Amygdala (tissue), 56 donors: Measurements from ENCODE around the gene C1orf53.
A peak's percentile ranks its signal among the peaks of the same experiment; 100 is the strongest.
"Not testable (repeated sequence)": the region's sequence is repeated elsewhere in the genome, so short reads cannot be mapped to it uniquely, and the experiment has no call there.

ENCODE experiments used
- DNase-seq, 56 donors: peaks; one replicate each; lab custom pipeline; 2025; lab: John Stamatoyannopoulos, UW

The C1orf53 gene

DNA sequence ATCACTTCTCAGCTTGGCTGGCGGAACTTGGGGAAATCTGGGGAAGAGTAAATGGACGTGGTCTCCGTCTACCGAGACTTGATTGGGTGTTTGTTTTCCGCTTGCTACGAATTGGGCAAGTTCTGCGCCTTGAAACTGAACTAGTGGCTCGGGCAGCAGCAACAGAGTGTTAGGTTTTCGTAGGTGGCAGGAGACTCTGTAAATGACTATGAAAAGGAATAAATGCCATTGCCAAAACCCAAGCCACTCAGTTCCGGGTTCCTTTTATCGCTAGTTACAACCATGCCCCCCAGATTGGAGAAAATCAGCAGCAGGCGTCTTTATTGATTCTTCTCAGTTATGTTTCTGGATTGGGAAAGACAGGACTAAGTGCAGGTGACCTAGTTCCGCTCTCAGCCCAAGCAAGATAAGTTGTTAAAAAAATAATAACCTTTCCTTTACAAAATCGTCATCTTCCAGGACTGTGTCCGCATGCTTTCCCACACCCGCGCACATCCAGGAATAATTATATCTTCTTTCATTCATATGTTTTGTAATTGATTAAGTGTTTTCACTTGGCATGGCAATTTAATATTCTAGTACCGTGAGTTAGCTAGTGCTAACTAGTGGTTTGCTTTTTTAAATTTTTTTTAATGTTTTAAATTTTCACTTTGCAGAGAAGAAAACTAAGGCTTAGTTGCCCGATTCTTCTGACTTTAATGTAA lies 18.1 kb downstream of the C1orf53 start:
- no peak for DNase-seq

DNA sequence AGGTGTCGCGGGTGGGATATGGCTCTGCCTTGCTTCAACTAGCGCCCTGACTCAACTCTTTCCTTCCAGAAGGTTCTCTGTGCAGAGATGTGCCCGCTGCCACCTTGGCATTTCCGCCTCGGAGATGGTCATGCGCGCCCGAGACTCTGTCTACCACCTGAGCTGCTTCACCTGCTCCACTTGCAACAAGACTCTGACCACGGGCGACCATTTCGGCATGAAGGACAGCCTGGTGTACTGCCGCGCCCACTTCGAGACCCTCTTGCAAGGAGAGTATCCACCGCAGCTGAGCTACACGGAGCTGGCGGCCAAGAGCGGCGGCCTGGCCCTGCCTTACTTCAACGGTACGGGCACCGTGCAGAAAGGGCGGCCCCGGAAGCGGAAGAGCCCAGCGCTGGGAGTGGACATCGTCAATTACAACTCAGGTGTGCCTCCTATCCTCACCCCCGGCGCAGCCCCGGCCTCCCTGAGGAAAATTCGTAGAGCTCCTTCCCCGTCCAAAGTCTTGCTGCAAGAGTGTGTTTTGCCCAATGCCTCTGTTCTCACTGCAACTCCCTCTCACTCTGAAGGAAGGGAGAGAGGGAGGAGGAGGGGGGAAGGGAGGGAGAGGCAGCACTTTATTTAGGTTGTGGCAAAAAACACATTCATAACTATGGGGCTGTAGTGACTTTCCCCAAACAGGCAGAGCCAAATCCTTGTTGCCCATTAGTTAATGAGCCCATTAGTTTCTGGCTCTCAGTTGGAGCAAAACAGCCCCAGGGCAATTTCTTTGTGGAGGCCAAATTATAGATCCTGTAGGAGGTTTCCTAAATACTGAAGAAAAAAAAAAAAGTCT lies 19.0 kb downstream of the C1orf53 start:
- no peak for DNase-seq

DNA sequence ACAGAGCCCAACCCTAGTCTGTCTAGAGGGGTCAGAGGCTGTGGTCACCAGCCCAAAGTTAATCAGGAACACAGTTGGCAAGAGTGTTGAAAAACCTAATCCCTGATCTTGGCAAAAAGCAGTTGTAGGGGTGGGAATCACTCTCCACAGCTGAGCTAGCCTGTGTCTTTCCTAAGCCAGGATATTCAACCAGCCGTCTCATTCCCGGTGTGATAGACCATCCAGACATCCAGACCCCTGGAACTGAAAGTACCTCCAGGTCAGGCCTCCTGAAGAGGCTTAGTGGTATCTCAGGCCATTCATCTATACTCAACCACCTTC lies 19.6 kb downstream of the C1orf53 start:
- no peak for DNase-seq

DNA sequence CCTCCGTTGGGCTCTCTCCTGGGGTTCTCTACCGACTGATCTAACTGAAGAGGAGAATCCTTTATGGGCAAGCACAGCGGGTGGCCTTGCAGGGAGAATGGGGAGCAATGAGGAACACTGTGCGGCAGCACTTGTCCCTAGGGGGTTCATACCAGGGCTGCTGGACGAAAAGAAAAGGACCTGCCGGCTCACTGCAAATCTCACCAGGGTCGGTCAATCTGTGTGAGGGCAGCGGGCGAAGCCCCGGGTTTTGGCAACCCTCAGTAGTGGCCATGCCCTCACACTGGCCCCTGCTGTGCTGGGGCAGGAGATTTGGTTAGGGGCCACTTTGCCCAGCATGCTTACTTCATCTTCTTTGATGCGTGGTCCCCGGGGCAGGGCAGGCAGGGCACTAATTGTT lies 20.6 kb downstream of the C1orf53 start:
- DNase-seq, result no peak

DNA sequence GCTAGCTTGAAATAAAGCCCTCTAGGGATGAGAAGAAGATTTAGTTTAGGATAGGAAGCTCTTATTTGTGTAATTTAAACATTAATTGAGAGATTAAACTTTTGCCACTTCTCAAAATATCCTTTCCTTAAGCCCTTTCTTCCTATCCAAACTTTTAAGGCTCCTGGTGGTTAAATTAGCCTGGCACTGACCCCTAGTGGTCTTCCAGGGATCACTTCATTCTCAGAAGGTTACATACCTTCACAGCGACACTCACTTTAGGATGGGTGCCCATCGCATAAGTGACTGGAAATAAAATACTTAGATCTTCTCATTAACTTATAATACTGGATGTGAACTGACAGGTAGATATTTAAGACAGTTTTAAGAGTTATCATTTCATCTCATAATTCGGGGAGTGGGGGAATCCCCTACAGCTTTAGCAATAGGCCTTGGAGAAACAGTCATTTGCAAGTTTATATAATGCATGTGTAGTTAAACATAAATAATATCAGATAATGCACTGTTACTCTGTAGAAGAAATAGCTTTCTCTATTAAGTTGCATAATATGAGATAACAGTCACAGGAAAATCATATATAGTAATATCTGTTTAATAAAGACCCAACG lies 22.2 kb downstream of the C1orf53 start:
- DNase-seq, result peak in 2 of 56 donors; percentile 14 to 26

DNA sequence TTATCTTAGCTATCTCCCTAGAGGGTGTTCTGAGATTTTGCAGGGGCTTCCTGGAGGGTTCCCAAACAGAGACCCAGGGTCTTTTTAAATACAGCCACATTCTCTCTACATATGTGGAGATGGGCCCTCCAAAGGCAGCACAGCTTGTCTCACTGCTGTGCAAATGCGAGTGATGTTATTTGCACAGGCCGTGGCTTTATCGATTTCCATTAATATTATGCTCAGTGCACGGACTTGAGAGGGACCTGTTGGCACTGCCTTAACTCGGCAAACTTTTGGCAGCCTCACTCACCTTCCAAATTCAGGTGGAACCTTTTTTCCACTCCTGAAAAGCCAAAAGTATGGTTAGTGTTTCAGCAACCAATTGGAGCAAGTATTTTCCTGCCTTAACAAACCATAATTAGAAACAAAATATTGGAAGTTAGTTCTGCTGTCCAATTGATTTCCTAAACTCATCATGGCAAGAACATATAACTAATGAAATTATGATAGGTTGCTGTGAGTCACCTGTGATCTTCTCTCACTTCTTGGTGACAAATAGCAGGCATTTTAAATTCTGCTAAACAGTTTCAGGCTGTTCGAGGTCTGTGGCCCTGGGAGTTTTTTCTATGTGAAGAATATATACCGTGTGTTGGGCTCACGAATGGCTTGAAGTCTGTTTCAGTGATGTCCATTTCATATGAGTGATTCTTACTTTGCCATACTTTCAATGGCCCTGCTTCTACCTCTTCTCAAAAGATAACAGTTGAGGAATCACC lies 25.7 kb downstream of the C1orf53 start:
- no peak for DNase-seq

DNA sequence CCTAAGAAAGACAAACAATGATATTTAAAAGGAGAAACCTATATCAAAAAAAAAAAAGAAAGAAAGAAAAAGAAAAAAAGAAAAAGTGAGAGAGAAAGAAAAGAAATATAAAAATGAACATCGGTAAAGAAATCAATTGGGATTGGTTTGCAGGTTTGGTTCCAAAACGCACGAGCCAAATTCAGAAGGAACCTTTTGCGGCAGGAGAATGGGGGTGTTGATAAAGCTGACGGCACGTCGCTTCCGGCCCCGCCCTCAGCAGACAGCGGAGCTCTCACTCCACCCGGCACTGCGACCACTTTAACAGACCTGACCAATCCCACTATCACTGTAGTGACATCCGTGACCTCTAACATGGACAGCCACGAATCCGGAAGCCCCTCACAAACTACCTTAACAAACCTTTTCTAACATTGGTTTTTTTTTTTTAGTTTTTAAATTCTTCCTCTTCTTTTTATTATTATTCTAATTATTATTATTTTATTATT lies 26.5 kb downstream of the C1orf53 start:
- no peak for DNase-seq

DNA sequence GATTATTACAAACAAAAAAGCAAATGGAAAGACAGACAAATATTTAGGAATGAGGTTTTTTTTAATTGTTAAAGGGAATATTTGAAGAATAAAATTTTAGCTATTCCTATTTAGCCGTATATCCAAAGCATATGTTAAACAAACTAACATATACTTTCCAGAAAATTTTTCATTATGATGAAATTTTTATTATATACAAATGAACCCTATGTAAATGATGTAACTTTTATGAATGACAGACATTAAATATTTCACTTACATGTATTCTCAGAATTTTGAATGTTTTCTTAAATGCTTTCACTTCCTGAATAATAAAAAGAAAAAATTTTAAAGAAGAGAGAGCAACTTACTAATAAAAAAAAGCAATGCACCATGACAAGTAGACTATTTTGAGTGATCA lies 30.6 kb downstream of the C1orf53 start:
- no peak for DNase-seq

DNA sequence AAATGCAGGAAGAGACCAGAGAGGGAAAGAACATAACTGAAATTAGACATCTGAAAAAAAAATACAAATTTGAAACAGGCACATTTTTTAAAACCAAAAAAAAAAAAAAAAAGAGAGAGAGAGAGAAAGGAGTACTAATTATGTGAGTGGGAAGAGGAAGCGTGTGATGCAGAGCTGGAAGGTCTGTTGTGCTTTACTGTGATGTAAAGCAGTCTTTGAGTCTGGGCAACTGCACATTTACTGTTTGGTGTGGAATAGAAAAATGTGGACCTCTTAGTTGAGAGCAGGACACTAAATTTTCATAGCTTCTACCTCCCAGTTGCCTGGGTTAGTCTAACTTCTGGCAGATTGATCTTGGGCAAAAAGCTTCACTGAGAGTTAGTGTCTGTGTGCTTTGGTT lies 31.2 kb downstream of the C1orf53 start:
- no peak for DNase-seq

DNA sequence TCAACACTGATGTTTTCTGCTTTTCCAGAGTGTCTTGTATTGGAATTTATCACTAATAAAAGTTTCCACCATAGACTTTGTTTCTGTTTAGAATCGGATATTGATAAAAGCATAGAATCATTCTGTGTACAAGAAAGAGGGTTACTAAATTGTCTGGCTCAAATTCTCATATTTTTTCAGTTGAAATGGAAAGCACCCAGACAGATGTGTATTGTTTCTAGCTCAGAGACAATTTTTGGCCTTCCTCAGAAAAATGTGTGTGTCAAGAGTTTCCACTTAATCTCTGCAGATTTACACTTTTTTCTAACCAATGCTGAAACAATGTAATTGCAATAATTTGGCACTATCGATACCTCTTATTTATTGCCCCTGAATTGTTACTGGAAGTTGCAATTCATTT lies 35.0 kb downstream of the C1orf53 start:
- no peak for DNase-seq

DNA sequence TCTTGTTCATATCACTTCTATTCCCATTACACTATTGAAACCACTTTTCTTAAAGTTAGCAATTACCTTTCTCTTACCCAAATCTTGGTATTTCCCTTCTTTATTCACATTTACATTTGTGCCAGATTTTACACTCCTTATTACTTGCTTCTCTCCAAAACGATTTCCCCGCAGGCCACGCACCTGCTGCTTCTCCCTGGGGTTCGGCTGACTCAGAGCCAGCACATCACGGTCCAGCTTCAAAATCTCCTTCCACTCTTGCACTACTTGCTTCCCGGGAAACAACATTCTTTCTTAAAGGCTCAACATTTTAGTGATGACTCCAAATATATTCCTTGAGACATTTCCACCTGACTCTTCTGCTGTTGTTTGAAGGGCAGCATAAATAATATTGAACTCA lies 35.5 kb downstream of the C1orf53 start:
- DNase-seq, result no peak

DNA sequence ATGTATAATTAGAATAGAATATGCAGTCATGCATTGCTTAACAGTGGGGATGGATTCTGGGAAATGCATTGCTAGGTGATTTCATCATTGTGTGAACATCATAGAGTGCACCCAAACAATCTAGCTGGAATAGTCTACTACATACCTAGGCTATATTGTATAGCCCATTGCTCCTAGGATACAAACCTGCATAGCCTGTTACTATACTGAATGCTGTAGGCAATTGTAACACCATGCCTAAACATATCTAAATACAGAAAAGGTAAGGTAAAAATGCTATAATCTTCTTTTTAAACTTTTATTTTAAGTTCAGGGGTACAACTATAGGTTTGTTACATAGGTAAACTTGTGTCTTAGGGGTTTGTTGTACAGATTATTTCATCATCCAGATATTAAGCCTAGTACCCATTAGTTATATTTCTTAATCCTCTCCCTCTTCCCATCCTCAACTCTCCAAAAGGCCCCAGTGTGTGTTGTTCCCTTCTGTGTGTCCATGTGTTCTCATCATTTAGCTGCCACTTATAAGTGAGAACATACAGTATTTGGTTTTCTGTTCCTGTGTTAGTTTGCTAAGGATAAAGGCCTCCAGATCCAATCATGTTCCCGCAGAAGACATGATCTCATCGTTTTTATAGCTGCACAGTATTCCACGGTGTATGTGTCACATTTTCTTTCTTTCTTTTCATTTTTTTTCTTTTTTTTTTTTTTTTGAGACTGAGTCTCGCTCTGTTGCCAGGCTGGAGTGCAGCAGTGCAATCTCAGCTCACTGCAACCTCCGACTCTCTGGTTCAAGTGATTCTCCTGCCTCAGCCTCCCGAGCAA lies 36.9 kb downstream of the C1orf53 start:
- DNase-seq, result not testable (repeated sequence)

DNA sequence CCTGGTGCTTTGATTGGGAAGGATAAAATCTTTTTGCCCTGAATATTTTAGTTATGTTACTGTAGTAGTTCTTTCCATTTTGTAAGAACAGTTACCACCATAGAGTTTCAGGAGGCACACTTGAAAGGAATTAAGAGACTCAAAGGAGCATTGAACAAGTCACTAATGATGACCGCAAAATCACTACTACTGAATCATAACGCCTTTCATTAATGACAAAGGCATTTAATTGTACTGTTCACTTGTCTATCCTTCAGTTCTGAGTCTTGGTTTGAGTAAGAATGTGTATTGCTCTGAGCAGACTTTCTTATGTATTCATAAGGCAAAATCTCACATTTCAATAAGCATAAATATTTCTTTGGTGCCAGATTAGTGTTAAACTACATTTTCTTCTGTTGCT lies 39.6 kb downstream of the C1orf53 start:
- no peak for DNase-seq

DNA sequence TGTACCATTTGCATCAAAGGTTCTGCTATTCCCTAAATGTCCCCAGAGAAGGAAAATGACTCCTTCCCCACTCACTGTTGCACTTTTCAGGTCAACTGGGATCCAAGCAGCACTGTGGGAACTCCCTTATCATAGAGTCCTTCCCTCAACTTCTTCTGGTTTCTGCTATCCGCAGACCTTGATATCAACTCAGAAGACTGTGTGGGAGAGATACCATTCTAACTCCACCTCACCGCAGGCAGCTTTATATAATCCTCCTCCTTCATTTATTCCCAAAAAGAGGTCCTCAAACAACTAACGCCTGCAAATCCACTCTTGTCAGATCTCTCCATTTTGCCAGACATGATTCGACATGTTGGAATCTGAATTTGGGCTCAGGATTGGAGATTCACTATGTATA lies 42.1 kb downstream of the C1orf53 start:
- no peak for DNase-seq

DNA sequence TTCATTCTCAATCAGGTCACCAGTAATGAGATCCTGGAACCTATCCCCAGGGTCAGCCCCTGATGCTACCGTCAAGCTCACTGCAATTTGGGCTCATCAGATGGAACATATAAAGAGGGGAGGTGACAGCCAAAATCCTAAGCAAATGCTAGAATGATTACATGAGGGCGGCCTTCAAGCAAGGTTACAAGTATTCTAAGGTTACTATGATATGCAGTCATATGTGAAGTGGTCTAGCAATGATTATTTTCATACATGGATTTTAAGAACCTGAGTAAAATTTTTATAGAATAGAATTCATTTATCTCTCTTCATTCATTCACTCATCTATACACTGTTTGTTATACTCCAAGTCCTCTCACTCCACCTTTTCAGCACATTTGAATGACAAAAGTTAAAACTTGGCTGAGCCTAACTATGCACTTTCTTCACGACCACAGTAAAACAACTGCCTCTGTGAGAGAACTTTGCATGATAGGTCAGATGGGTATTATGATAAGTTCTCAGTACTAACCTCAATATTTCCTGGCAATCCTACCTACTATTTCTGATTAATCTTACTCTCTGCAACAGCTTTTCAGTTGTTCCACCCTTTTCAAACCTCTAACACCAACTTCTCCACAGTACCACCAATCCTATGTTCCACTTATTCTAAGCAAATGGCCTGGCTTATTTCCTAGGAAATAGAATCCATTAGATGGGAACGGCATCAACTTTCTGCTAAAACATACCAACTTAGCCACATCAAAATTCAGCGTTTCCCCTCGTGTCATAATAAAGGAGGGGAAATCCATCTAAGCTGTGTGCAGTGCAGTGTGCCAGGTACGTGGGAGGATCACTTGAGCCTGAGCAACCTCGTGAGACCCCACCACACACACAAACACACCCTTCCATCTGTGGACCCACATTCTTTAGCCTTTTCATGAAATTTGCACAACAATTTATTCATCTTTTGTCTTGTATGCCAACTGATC lies 46.8 kb downstream of the C1orf53 start:
- DNase-seq, result no peak

DNA sequence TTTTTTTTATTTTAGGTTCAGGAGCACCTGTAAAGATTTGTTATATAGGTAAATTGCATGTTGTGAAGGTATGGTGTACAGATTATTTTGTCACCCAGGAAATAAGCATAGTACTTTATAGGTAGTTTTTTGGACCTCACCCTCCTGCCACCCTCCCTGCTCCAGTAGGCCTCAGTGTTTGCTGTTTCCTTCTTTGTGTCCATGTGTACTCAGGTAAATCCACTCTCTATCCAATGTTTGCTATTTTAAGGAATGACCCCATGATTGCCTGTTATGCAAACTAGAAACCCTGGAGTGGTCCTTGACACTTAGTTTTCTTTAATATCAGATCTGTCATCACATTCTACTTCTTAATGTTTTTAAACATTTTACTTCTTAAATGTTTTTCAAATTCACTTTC lies 48.7 kb downstream of the C1orf53 start:
- no peak for DNase-seq

DNA sequence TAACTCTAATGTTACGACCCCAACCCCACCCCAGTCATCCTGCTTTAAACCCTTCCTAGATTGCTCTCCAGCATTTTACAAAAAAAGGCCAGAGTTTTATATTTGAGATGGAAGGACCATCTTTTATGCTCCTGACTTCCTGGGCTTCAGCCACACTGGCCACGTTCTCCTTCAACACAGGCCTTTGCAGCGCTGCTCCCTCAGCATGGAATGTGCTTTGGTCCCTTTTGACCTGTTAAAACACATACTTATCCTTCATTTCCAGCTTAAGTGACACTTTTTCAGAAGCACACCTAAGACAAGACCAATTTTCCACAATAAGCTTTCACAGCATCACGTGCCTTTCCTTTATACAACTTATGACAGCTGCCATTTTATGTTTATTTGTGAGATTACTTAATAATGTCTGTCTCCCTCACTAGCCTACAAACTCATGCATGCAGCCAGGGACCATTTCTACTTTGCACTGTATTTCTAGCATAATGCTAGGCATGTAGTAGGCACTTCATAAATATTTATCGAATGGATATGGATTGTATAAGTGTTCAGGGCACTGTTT lies 49.3 kb downstream of the C1orf53 start:
- DNase-seq, result no peak

DNA sequence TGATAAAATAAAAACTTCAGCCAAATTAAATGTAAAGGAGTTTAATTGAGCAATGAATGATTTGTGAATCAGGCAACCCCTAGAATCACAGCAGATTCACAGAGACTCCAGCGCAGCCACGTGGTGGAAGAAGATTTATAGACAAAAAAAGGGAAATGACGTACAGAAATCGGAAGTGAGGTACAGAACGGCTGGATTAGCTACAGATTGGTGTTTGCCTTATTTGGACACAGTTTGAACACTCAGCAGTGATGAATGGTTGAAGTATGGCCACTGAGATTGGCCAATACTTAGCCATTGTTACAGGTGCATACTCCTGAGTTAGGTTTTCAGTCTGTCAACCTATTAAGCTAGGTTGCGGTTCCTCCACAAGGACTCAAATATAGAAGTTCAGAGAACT lies 51.0 kb downstream of the C1orf53 start:
- not testable (repeated sequence) for DNase-seq
